Activated gamma-delta T cell (primary cell): ENCODE results near the gene CCDC27.
A peak's percentile ranks its signal among the peaks of the same experiment; 100 is the strongest.
"Not testable (repeated sequence)": the region's sequence is repeated elsewhere in the genome, so short reads cannot be mapped to it uniquely, and the experiment has no call there.

Experiments
- DNase-seq: peaks from one replicate; lab custom pipeline; 2025; lab: John Stamatoyannopoulos, UW

CCDC27 gene

GRCh38 chr1:3736708-3737107 lies 15.5 kb upstream of the CCDC27 start:
- DNase-seq = no peak

GRCh38 chr1:3738943-3739342 lies 13.3 kb upstream of the CCDC27 start:
- DNase-seq = no peak

GRCh38 chr1:3740042-3740441 lies 12.2 kb upstream of the CCDC27 start:
- DNase-seq = no peak

- no peak for DNase-seq
These were observed 11.5 kb upstream of the CCDC27 start for GRCh38 chr1:3740752-3741151.

- DNase-seq = no peak
These were observed 10.4 kb upstream of the CCDC27 start for GRCh38 chr1:3741566-3742438.

- DNase-seq = no peak
These were observed 9.6 kb upstream of the CCDC27 start for GRCh38 chr1:3742439-3743298.

- DNase-seq = no peak
These were observed 8.8 kb upstream of the CCDC27 start for GRCh38 chr1:3743421-3743820.

- no peak for DNase-seq
These were observed 8.4 kb upstream of the CCDC27 start for GRCh38 chr1:3743826-3744225.

- no peak for DNase-seq
These were observed 7.6 kb upstream of the CCDC27 start for GRCh38 chr1:3744646-3745045.

- DNase-seq = no peak
These were observed 7.2 kb upstream of the CCDC27 start for GRCh38 chr1:3745071-3745470.

GRCh38 chr1:3745590-3746381 lies 6.5 kb upstream of the CCDC27 start:
- DNase-seq = no peak

GRCh38 chr1:3746389-3746829 lies 5.8 kb upstream of the CCDC27 start:
- DNase-seq = no peak

GRCh38 chr1:3746830-3747521 lies 5.3 kb upstream of the CCDC27 start:
- DNase-seq = peak; percentile 74

- DNase-seq = no peak
These were observed 4.8 kb upstream of the CCDC27 start for GRCh38 chr1:3747522-3747848.

GRCh38 chr1:3747903-3748302 lies 4.3 kb upstream of the CCDC27 start:
- no peak for DNase-seq

- DNase-seq = not testable (repeated sequence)
These were observed 3.8 kb upstream of the CCDC27 start for GRCh38 chr1:3748316-3748900.

- no peak for DNase-seq
These were observed 2.7 kb upstream of the CCDC27 start for GRCh38 chr1:3749512-3749911.

- no peak for DNase-seq
These were observed 1.5 kb upstream of the CCDC27 start for GRCh38 chr1:3750741-3751140.

GRCh38 chr1:3753656-3754454 lies 1.6 kb downstream of the CCDC27 start:
- no peak for DNase-seq

- no peak for DNase-seq
These were observed 4.1 kb downstream of the CCDC27 start for GRCh38 chr1:3756394-3756793.
